IPS-20b (cell line): Measurements from ENCODE around the gene PNMA3.
"Not testable (repeated sequence)": the region's sequence is repeated elsewhere in the genome, so short reads cannot be mapped to it uniquely, and the experiment has no call there.

Source experiments
- H3K27ac ChIP-seq: one replicate; pipeline ENCODE4 v1.5.1; 2013; ENCODE audit warnings: low read length
- H3K27me3 ChIP-seq: 2 replicates; pipeline ENCODE4 v1.6.1; 2013; ENCODE audit warnings: mild to moderate bottlenecking, low read length, inconsistent platforms; ENCODE audit not compliant: insufficient read depth
- H3K36me3 ChIP-seq: 2 replicates; pipeline ENCODE4 v1.6.1; 2013; ENCODE audit warnings: low read depth, mild to moderate bottlenecking, inconsistent platforms, low read length, moderate library complexity; ENCODE audit not compliant: insufficient read depth
- H3K4me1 ChIP-seq: 2 replicates; pipeline ENCODE4 v1.6.1; 2013; ENCODE audit warnings: mild to moderate bottlenecking, control low read depth, inconsistent platforms, low read length, moderate library complexity; ENCODE audit not compliant: insufficient read depth
- H3K4me3 ChIP-seq: 2 replicates; pipeline ENCODE4 v1.5.1; 2013; ENCODE audit warnings: mild to moderate bottlenecking, low read length, inconsistent platforms
- H3K9ac ChIP-seq: 2 replicates; pipeline ENCODE4 v1.6.1; 2013; ENCODE audit warnings: low read depth, mild to moderate bottlenecking, inconsistent platforms, low read length, moderate library complexity
- H3K9me3 ChIP-seq: 2 replicates; pipeline ENCODE4 v1.6.1; 2013; ENCODE audit warnings: mild to moderate bottlenecking, low read depth, low read length, inconsistent platforms; ENCODE audit not compliant: insufficient read depth

The PNMA3 gene

GRCh38 chrX:153057281-153057680, 1.0 kb downstream of the PNMA3 start:
- Histone ChIP-seq H3K27me3 (peaks cover 25% of the 10 kb centered on the region), H3K36me3 (no peaks in the 10 kb centered on the region)

GRCh38 chrX:153059191-153060094, 3.2 kb downstream of the PNMA3 start:
- H3K4me1 ChIP-seq: no peaks in the 10 kb centered on the region
- no peaks in the 10 kb centered on the region for H3K36me3 ChIP-seq
- H3K9me3 ChIP-seq: no peaks in the 10 kb centered on the region
- no peak overlapping the region for H3K9ac ChIP-seq
- peaks cover 25% of the 10 kb centered on the region for H3K27me3 ChIP-seq
- H3K4me3 ChIP-seq: no peak overlapping the region
- no peak overlapping the region for H3K27ac ChIP-seq

More at GRCh38 chrX:153057281-153057680, 1.0 kb downstream of the PNMA3 start:
- H3K9ac ChIP-seq: no peak overlapping the region
- no peak overlapping the region for H3K27ac ChIP-seq
- no peaks in the 10 kb centered on the region for H3K4me1 ChIP-seq
- H3K4me3 ChIP-seq: 0 out of 2 replicates have a peak overlapping the region, but pooled peaks have one; percentile 43
- no peaks in the 10 kb centered on the region for H3K9me3 ChIP-seq

GRCh38 chrX:153060095-153060445, 3.8 kb downstream of the PNMA3 start:
- Histone ChIP-seq H3K27ac (no peak overlapping the region), H3K36me3 (no peaks in the 10 kb centered on the region), H3K4me1 (no peaks in the 10 kb centered on the region), H3K4me3 (no peak overlapping the region), H3K27me3 (peaks cover 19% of the 10 kb centered on the region), H3K9ac (no peak overlapping the region), H3K9me3 (no peaks in the 10 kb centered on the region)

- no peaks in the 10 kb centered on the region for H3K9me3 ChIP-seq
- no peak overlapping the region for H3K4me3 ChIP-seq
- H3K27me3 ChIP-seq: peaks cover 10% of the 10 kb centered on the region
- H3K27ac ChIP-seq: no peak overlapping the region
- no peaks in the 10 kb centered on the region for H3K4me1 ChIP-seq
- H3K9ac ChIP-seq: no peak overlapping the region
- no peaks in the 10 kb centered on the region for H3K36me3 ChIP-seq
These were observed 5.5 kb downstream of the PNMA3 start for GRCh38 chrX:153061732-153062131.

- H3K4me3 ChIP-seq: no peak overlapping the region
- no peaks in the 10 kb centered on the region for H3K4me1 ChIP-seq
- no peaks in the 10 kb centered on the region for H3K27me3 ChIP-seq
- H3K9ac ChIP-seq: no peak overlapping the region
- H3K36me3 ChIP-seq: no peaks in the 10 kb centered on the region
- no peak overlapping the region for H3K27ac ChIP-seq
- H3K9me3 ChIP-seq: no peaks in the 10 kb centered on the region
These were observed 7.0 kb downstream of the PNMA3 start for GRCh38 chrX:153063315-153063714.

- no peaks in the 10 kb centered on the region for H3K9me3 ChIP-seq
- no peak overlapping the region for H3K4me3 ChIP-seq
- H3K9ac ChIP-seq: no peak overlapping the region
- H3K4me1 ChIP-seq: no peaks in the 10 kb centered on the region
- no peaks in the 10 kb centered on the region for H3K36me3 ChIP-seq
- no peak overlapping the region for H3K27ac ChIP-seq
- H3K27me3 ChIP-seq: no peaks in the 10 kb centered on the region
These were observed 7.8 kb downstream of the PNMA3 start for GRCh38 chrX:153064061-153064460.

GRCh38 chrX:153065389-153065788, 9.1 kb downstream of the PNMA3 start:
- no peak overlapping the region for H3K27ac ChIP-seq
- no peaks in the 10 kb centered on the region for H3K4me1 ChIP-seq
- no peaks in the 10 kb centered on the region for H3K27me3 ChIP-seq

GRCh38 chrX:153066402-153066801, 10.1 kb downstream of the PNMA3 start:
- not testable (repeated sequence) for H3K36me3 ChIP-seq, H3K27me3 ChIP-seq, H3K27ac ChIP-seq, H3K9me3 ChIP-seq, H3K4me3 ChIP-seq, H3K9ac ChIP-seq, H3K4me1 ChIP-seq

More at GRCh38 chrX:153065389-153065788, 9.1 kb downstream of the PNMA3 start:
- no peaks in the 10 kb centered on the region for H3K9me3 ChIP-seq
- no peaks in the 10 kb centered on the region for H3K36me3 ChIP-seq
- H3K9ac ChIP-seq: no peak overlapping the region
- H3K4me3 ChIP-seq: no peak overlapping the region

- not testable (repeated sequence) for H3K27ac ChIP-seq, H3K9ac ChIP-seq, H3K4me3 ChIP-seq
These were observed 15.8 kb downstream of the PNMA3 start, which contains the start of gene PNMA6A for GRCh38 chrX:153071909-153072583. Gene PNMA6A (plus strand): TSS chrX:153072454. CDS start chrX:153073063, 609 bp downstream.

GRCh38 chrX:153073331-153073730, 17.1 kb downstream of the PNMA3 start:
- not testable (repeated sequence) for H3K4me3 ChIP-seq, H3K9ac ChIP-seq, H3K4me1 ChIP-seq, H3K36me3 ChIP-seq, H3K27ac ChIP-seq, H3K27me3 ChIP-seq, H3K9me3 ChIP-seq

More at GRCh38 chrX:153071909-153072583, 15.8 kb downstream of the PNMA3 start, which contains the start of gene PNMA6A:
- H3K36me3 ChIP-seq, H3K27me3 ChIP-seq, H3K4me1 ChIP-seq, H3K9me3 ChIP-seq: not testable (repeated sequence)

GRCh38 chrX:153074262-153074899, 18.1 kb downstream of the PNMA3 start:
- no peaks in the 10 kb centered on the region for H3K9me3 ChIP-seq
- H3K4me3 ChIP-seq: no peak overlapping the region
- no peaks in the 10 kb centered on the region for H3K4me1 ChIP-seq
- H3K27me3 ChIP-seq: no peaks in the 10 kb centered on the region
- H3K36me3 ChIP-seq: no peaks in the 10 kb centered on the region
- no peak overlapping the region for H3K27ac ChIP-seq
- no peak overlapping the region for H3K9ac ChIP-seq
